OCI-LY7 (cell line): ENCODE data around the gene ZNF644.

Source experiments
- EZH2phosphoT487 ChIP-seq: fragments of 200-600 bp; sonication (generic); IDR thresholded peaks from 2 replicates; pipeline ENCODE4 v1.6.1; 2018; ENCODE audit warnings: low read depth, borderline replicate concordance, mild to moderate bottlenecking, mixed run types, antibody characterized with exemption, low read length, moderate library complexity, mixed read lengths
- TF ChIP-seq, protein P1 (sequence below): fragments of 200-600 bp; sonication (generic); conservative IDR thresholded peaks from 2 replicates; pipeline ENCODE4 v1.5.1; 2014; ENCODE audit warnings: mild to moderate bottlenecking, antibody characterized with exemption, low read length, moderate library complexity, mixed read lengths

DNA sequence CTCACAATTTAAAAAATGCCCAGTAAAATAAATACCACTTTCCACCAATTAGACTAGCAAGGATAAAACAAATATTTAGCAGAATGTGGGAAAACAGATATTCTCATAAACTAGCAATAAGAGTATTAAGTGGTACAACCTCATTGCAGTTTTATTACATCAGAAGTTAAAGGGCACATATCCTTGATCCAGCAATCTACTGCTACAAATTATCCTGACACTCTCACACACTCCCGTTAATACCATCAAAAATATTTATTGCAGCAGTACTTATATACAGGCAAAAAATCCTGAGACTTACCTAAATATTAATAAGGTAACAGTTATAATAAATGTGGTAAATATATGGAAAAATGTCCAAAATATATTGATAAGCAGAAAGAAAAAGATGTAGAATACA is 44.3 kb downstream of the ZNF644 start:
- TF ChIP-seq, protein P1, sequence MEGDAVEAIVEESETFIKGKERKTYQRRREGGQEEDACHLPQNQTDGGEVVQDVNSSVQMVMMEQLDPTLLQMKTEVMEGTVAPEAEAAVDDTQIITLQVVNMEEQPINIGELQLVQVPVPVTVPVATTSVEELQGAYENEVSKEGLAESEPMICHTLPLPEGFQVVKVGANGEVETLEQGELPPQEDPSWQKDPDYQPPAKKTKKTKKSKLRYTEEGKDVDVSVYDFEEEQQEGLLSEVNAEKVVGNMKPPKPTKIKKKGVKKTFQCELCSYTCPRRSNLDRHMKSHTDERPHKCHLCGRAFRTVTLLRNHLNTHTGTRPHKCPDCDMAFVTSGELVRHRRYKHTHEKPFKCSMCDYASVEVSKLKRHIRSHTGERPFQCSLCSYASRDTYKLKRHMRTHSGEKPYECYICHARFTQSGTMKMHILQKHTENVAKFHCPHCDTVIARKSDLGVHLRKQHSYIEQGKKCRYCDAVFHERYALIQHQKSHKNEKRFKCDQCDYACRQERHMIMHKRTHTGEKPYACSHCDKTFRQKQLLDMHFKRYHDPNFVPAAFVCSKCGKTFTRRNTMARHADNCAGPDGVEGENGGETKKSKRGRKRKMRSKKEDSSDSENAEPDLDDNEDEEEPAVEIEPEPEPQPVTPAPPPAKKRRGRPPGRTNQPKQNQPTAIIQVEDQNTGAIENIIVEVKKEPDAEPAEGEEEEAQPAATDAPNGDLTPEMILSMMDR: no peak
- TF ChIP-seq EZH2phosphoT487: no peak
